Esophagus muscularis mucosa (tissue), 3 donors: Measurements from ENCODE around the gene FADD.

Experiments used
- CTCF ChIP-seq, 3 experiments: fragments of 200-600 bp in 2 of 3; fragments of 450-650 bp in 1 of 3; sonication (generic) in 2 of 3; IDR thresholded peaks; one replicate each; pipeline ENCODE4 v1.5.1; 2017 to 2019; ENCODE audit warnings: antibody characterized with exemption in 3 of 3, mild to moderate bottlenecking in 2 of 3, moderate library complexity in 1 of 3
- POLR2A ChIP-seq: fragments of 450-650 bp; IDR thresholded peaks from one replicate; pipeline ENCODE4 v1.6.1; 2017; ENCODE audit warnings: antibody characterized with exemption, moderate library complexity, mild to moderate bottlenecking, low read depth
- POLR2AphosphoS5 ChIP-seq, 2 donors: sonication (generic); formaldehyde crosslinking; IDR thresholded peaks; one replicate each; pipeline ENCODE4 v1.6.1; 2017; ENCODE audit warnings: antibody characterized with exemption in 2 of 2

GRCh38 chr11:70189622-70190021, 13.5 kb upstream of the FADD start:
- TF ChIP-seq POLR2A: no peak
- no peak for TF ChIP-seq CTCF (IDR thresholded peaks at IDR 0.05)
- TF ChIP-seq POLR2AphosphoS5 (IDR thresholded peaks at IDR 0.05): no peak
